ENCODE measurements around the gene PRKAG2. TPM values are rescaled to one million over a fixed set of nuclear protein-coding genes. Genes with fewer than 3 reads are reported as not detected.

The PRKAG2 gene
- total RNA-seq, 1 donor from 2014 or later, result 15.7 TPM

DNA sequence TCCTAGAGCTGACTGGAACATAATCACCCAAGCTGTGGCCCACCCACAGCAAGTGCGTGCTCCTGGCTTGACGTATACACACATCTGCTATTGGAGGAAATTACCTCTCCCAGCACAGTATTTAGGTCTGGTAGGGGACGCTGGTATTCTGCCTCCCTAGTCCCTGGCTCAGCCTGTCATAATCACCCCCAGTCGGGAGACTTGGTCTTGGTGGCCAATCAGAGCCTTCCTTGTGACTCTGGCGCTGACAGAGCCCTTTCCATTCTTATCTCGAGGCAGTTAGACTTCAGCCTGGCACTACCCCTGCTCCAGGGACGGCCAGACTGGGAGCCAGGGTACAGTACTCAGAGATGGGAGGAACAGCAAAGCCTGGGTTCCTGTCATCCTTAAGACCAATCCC lies 14.3 kb upstream of the PRKAG2 start:
- H3K4me3 Mint-ChIP-seq, result no peak overlapping the region
- peaks cover 21% of the 10 kb centered on the region for H3K4me1 Mint-ChIP-seq
- no peaks in the 10 kb centered on the region for H3K36me3 Mint-ChIP-seq
- no peaks in the 10 kb centered on the region for H3K9me3 Mint-ChIP-seq
- H3K27ac Mint-ChIP-seq, result no peak overlapping the region
- TF ChIP-seq, protein P1, sequence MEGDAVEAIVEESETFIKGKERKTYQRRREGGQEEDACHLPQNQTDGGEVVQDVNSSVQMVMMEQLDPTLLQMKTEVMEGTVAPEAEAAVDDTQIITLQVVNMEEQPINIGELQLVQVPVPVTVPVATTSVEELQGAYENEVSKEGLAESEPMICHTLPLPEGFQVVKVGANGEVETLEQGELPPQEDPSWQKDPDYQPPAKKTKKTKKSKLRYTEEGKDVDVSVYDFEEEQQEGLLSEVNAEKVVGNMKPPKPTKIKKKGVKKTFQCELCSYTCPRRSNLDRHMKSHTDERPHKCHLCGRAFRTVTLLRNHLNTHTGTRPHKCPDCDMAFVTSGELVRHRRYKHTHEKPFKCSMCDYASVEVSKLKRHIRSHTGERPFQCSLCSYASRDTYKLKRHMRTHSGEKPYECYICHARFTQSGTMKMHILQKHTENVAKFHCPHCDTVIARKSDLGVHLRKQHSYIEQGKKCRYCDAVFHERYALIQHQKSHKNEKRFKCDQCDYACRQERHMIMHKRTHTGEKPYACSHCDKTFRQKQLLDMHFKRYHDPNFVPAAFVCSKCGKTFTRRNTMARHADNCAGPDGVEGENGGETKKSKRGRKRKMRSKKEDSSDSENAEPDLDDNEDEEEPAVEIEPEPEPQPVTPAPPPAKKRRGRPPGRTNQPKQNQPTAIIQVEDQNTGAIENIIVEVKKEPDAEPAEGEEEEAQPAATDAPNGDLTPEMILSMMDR (IDR thresholded peaks at IDR 0.05; ENCODE audit: unreplicated experiment), result no peak
- DNase-seq (ENCODE audit: low spot score in 2 of 2, unreplicated experiment in 2 of 2), result no peak
- peaks cover 88% of the 10 kb centered on the region for H3K27me3 Mint-ChIP-seq (ENCODE audit: low read depth)

- Mint-ChIP-seq H3K4me1 (peaks cover 21% of the 10 kb centered on the region), H3K4me3 (no peak overlapping the region), H3K27ac (no peak overlapping the region), H3K27me3 (ENCODE audit: low read depth) (peaks cover 92% of the 10 kb centered on the region), H3K9me3 (no peaks in the 10 kb centered on the region), H3K36me3 (no peaks in the 10 kb centered on the region)
- peak in 1 of 2 experiments; percentile 33 for DNase-seq (ENCODE audit: low spot score in 2 of 2, unreplicated experiment in 2 of 2)
- TF ChIP-seq, protein P1 (IDR thresholded peaks at IDR 0.05; ENCODE audit: unreplicated experiment), result no peak
Observed at GRCh38 chr7:151890355-151891004, 13.6 kb upstream of the PRKAG2 start.

DNA sequence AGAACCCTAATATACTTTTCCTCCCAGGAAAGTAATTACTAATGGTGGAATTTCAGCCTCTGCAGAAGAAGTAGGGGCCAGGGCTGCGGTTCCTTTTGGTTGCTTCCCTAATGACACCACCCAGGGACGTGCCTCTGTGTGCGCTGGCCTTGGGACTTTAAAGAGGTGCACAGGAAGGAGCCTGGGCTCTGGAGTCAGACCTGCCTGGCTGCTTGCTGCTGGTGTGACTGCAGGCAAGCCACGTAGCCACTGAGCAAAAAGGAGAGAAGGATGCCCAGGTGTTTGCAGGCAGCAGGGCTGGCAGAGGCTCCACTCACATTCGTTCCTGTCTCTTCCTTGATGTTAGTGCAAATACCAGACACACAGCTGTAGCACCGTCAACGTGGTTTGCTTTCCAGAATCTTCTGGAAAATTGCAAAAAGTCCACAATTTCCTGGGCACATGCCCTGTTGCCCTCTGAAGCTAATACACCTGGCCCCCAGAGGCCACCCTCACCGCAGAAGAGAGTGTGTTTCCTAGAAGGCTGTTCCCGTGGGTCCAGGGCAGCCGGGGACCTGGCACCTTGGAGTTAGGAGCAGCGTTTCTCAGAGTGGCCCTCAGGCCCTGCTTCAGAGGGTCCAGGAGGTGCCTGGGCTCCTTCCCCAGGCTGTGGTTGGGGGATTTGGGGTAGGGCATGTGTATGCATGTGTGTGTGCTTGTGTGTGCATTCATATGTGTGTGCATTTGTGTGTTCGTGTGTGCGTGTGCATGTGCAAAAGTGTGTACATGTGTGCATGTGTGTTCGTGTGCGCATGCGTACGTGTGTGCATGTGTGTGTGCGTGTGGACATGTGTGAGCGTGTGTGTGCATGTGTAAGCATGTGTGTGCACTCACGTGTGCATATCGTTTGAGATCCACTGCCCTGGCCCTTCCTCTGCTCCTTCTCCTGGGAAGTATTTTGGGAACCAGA lies 12.8 kb upstream of the PRKAG2 start:
- Mint-ChIP-seq H3K9me3 (no peaks in the 10 kb centered on the region), H3K27me3 (ENCODE audit: low read depth) (peaks cover 96% of the 10 kb centered on the region), H3K4me3 (no peak overlapping the region), H3K36me3 (no peaks in the 10 kb centered on the region), H3K27ac (no peak overlapping the region), H3K4me1 (peaks cover 16% of the 10 kb centered on the region)
- TF ChIP-seq, protein P1 (IDR thresholded peaks at IDR 0.05; ENCODE audit: unreplicated experiment), result no peak
- DNase-seq (ENCODE audit: low spot score in 2 of 2, unreplicated experiment in 2 of 2), result peak in 1 of 2 experiments; percentile 27

DNA sequence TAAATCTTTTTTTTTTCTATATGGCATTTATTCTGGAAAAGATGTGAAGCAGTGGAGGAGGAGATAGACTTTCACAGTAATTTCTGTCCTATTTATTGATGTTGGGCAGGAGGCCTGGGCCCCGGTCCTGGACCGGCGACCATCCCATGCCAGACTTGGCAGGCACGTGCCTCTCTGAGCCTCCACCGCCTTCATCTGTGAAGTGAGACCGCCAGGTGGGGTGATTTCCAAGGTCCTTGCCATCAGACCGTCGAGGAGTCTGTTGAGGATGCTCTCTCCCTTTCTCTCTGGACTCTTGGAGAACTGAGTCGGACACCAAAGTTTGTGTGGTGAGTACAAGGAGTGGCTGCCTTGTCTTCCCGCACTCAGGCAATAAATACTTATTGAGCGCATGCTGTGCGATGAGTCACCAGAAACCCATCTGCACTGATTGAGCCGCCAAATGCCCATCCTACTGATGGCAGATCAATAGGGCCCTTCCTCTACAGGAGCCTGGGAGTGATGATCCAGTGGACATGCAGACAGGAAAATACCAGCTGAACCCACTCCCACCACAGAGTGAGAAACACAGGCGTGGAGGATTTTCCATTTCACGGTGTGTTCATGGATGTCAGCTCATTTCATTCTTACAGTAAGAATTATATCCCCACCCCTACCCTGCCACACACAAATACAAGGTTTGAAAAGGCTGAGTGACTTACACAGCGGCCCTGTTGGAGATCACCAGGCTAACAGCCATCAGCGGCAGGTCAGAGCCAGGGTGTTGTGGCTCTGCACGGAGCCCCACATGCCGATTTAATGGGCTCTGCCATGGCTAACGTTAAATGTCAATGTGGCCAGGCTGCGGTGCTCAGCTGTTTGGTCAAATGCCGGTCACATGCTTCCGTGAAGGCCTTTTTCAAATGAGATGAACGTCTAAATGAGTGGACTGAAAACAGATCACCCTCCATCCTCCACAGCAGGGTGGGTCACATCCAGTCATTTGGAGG lies 11.5 kb upstream of the PRKAG2 start:
- Mint-ChIP-seq H3K27me3 (ENCODE audit: low read depth) (peaks cover 99% of the 10 kb centered on the region), H3K36me3 (no peaks in the 10 kb centered on the region), H3K27ac (no peak overlapping the region), H3K4me3 (no peak overlapping the region), H3K4me1 (peaks cover 16% of the 10 kb centered on the region), H3K9me3 (no peaks in the 10 kb centered on the region)
- DNase-seq (ENCODE audit: low spot score in 2 of 2, unreplicated experiment in 2 of 2), result no peak
- TF ChIP-seq, protein P1 (IDR thresholded peaks at IDR 0.05; ENCODE audit: unreplicated experiment), result no peak

DNA sequence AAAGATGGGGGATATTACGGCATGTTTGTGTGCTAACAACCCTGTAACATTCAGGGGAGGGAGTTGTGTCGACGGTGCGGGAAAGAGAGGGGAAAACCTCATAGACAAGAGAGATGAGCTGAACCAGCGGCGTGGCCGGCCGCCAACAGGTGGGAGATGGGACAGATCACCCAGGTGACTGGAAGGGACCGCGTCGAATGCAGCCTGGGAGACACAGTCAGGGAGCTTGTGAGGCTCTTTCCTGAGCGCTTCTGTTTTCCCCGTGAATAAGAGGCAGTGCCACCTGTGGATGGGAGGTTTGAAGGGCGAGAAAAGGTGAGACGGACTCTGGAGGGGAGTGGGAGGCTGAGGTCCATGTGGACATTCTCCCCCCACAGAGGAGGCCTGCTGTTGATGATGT lies 9.9 kb upstream of the PRKAG2 start:
- H3K4me3 Mint-ChIP-seq, result no peak overlapping the region
- DNase-seq (ENCODE audit: low spot score in 2 of 2, unreplicated experiment in 2 of 2), result no peak
- peaks cover 6% of the 10 kb centered on the region for H3K4me1 Mint-ChIP-seq
- TF ChIP-seq, protein P1 (IDR thresholded peaks at IDR 0.05; ENCODE audit: unreplicated experiment), result no peak
- H3K27ac Mint-ChIP-seq, result no peak overlapping the region
- H3K36me3 Mint-ChIP-seq, result no peaks in the 10 kb centered on the region
- peaks cover 100% of the 10 kb centered on the region for H3K27me3 Mint-ChIP-seq (ENCODE audit: low read depth)
- no peaks in the 10 kb centered on the region for H3K9me3 Mint-ChIP-seq
